NCI-H187 treated with DMSO at 0.1 percent for 48 hours (cell line): ENCODE measurements around the gene LDLRAD4.
"Not testable (repeated sequence)": the region's sequence is repeated elsewhere in the genome, so short reads cannot be mapped to it uniquely, and the experiment has no call there.

Experiments
- DNase-seq: peaks from one replicate; lab custom pipeline; 2025; lab: John Stamatoyannopoulos, UW

The LDLRAD4 gene

GRCh38 chr18:13338318-13338717 lies 119.8 kb downstream of the LDLRAD4 start:
- DNase-seq, result no peak

DNA sequence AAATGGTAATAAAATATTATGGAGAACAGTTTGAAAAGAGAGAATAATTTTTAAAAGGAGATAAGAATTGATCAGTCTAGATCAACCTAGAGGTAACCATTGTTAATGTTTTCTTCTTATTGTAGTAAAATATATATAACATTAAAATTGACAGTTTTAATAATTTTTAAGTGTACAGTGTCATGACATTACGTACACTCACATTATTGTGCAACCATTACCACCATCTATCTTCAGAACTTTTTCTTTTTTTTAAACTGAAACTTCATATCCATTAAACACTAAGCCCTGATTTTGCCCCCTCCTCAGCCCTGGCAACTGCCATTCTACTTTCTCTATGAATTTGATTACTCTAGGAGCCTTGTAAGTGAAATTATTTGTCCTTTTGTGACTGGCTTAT lies 121.1 kb downstream of the LDLRAD4 start:
- DNase-seq, result no peak

- not testable (repeated sequence) for DNase-seq
Measured at GRCh38 chr18:13346449-13346848, 127.9 kb downstream of the LDLRAD4 start.

GRCh38 chr18:13353084-13353823 lies 134.7 kb downstream of the LDLRAD4 start:
- DNase-seq, result no peak

DNA sequence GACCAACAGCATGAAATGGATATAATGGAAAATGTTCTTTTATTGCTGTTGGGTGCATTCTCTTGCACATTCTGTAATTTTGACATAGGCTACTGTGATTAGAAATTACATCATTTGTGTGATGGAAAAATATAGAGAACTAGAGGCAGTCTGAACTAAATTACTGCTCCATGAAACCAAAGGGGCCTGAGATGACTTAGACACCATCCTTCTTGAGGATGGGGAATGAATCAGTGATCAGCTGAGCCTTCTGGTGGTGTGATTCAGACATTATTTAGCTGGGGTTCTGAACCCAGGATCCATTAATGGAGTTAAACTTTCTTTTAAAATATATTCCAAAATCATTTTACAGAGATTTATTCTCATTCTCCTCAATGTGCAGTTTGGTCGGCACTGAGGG lies 135.8 kb downstream of the LDLRAD4 start:
- no peak for DNase-seq

GRCh38 chr18:13356032-13356431 lies 137.5 kb downstream of the LDLRAD4 start:
- DNase-seq, result no peak

GRCh38 chr18:13357289-13357688 lies 138.7 kb downstream of the LDLRAD4 start:
- DNase-seq, result no peak

DNA sequence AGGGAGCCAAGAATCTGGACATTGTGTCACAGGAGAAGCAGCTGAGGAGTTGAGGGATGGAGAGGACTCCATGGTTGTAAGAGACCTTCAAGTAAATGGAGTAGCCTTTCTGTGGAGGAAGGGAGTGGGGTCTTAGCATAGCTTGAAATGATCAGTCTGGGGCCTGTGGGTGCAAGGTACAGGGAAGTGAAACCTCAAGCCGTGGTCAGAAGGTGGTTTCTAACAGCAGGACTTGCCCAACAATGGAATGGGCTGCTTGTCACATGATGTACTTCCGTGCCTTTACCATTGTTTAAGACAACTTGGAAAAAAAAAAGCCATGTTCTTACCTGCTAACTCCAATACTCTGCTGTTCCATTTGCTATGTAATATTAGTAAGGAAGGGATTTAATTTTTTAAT lies 140.7 kb downstream of the LDLRAD4 start:
- DNase-seq, result no peak

DNA sequence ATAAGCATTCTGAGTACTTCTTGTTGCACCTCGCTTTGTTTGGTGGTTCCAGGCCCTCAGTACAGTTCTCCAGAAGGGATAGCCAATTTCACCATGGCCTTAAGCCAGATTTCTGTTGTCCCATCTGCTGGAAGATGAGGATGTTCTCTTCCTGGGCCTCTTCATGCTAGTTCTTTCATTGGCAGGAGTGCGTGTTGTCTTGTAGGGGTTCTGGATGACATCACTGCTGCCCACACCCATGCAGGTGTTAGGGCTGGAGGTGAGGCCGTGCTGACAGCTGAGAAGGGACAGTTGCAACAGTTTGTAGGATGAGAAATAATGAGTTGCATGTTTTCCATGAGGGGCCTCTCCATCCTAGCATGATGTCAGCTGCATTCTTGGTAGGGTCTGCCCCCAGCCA lies 142.9 kb downstream of the LDLRAD4 start:
- no peak for DNase-seq

- DNase-seq, result no peak
Measured at GRCh38 chr18:13362051-13362450, 143.5 kb downstream of the LDLRAD4 start.

DNA sequence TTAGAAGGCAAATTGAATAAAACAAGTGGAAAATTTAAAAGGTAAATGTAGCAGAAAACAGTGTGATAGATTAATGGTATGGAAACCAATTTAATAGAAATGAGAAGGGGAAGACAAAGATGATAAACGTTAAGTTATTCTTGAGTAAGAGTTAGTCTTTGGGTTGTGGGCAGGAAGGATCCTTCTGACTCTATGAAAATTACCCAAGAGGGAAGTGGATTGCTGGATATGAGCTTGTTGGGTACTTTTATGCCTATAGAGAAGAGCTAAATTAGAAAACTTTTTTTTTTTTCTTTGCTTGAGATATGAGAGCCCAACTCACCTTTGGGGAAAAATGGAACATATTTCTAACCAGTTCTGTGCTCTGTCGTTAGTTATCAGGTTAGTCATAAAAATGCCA lies 144.0 kb downstream of the LDLRAD4 start:
- DNase-seq, result no peak

GRCh38 chr18:13363359-13363758 lies 144.8 kb downstream of the LDLRAD4 start:
- DNase-seq, result no peak

DNA sequence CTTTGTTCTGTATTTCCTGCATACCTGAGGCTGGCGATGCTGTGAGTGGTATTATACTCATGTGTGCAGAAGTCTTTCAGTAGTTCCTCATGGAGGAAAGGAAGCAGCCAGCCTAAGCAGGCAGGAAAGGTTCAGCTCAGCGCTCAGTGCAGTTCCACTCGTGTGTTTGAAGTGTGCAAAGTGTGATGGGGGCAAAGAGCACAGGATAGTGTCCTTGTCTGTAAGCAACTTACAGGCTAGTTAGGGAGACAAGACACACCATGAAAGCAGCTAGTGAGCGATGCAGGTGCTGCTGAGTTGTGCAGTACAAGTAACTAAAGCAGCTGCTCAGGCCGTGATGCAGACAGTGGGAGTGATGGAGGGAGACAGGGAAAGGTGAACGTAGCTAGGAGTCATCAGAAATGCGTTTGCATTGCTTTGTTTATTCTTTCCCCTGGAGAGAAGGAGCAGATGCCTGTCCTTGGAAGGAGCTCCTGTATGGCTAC lies 146.2 kb downstream of the LDLRAD4 start:
- no peak for DNase-seq

DNA sequence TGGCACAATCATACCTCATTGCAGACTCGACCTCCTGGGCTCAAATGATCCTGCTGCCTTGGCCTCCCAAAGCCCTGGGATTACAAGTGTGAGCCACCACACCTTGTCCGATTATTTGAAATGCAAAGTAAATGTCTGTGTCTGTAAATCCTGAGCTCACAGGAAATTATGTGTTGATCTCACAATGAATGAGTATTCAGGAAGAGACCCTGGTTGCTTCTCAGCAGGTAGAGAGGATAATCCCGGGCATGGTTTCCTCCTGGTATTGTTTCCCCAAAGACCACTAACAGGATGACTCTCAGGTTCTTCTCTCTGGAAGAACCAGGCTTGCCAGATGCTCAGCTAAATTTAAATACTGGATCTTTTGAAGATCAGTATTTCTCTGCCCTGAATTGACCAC lies 147.6 kb downstream of the LDLRAD4 start:
- DNase-seq, result no peak

DNA sequence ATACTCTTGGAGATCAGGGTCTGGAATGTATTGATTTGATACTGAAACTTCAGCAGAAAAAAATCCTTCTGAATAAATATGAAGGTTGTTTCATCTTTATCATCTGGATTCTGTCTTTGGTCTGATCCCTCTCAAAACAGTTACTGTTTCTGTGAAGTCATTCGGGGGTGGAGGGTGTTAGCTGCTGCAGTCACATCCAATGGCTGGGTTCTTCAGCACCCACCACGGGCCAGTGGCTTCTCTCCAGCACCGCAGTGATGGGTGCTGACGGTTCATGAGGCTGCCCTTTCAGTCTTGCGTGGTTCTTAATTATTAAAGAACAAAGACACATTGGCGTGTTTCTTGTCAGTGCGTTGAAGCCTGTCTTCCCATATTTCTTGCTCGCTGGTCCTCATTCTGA lies 148.0 kb downstream of the LDLRAD4 start:
- DNase-seq, result no peak

- DNase-seq, result no peak
Measured at GRCh38 chr18:13366962-13367892, 148.7 kb downstream of the LDLRAD4 start.

DNA sequence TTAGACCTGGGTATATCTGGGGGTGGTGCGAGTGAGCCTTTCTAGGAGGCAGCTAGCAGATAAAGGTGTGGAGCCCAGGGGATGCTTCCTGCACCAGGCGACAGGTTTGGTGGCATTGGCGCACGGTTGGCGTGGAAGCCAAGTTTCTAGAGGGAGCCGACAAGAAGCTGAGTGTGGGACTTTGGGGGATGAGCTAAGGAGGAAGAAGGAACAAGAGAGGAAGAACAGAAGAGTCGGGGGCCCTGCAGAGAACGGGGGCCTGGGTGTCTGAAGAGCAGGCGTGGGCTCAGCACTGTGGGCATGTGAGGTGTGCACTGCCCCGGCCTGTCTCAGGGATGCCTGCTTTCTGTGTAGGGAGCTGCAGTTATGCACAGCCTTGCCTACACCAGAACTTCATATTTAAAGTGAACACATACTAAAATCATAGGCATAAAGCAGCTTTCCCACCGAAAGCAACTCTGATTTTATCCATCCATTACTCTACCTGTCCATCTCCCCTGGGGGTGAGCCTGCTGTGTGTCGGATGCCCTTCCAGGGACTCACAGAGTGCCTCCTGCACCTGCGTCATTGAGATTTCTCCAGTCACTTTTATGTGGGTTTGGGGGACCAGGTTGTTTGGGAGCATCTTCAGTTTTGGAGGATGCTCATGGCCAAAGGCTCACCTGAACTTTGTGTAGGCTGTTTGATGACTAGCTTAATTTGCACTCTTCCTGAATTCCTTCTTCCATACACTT lies 149.7 kb downstream of the LDLRAD4 start:
- DNase-seq, result no peak

DNA sequence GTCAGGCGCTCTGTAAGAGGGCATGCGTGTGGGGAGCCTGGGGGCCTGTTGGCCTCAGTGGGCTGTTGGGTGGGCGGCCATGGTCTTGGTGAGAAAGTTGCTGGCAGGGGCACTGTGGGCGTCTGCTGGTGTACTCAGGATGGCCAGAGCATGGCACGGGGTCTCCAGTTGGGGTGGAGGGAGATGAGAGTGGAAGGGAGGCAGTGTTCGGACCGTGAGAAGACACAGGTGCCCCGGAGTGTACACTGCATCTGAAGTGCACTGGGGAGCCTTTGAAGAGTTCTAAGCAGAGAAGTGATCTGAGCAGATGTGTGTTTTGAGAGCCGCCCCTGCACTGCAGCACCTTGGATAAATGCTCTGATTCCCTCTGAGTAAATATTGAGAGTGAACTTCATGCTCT lies 150.8 kb downstream of the LDLRAD4 start:
- no peak for DNase-seq

- DNase-seq, result no peak
Measured at GRCh38 chr18:13369756-13370510, 151.4 kb downstream of the LDLRAD4 start.

- no peak for DNase-seq
Measured at GRCh38 chr18:13370995-13371625, 152.6 kb downstream of the LDLRAD4 start.
